ENCODE data around the gene SPDYE17. TPM values are rescaled to one million over a fixed set of nuclear protein-coding genes. Genes with fewer than 3 reads are reported as not detected.
A peak's percentile ranks its signal among the peaks of the same experiment; 100 is the strongest.
"Not testable (repeated sequence)": the region's sequence is repeated elsewhere in the genome, so short reads cannot be mapped to it uniquely, and the experiment has no call there.

SPDYE17 gene
- total RNA-seq, 1 donor from 2014 or later, result not detected

DNA sequence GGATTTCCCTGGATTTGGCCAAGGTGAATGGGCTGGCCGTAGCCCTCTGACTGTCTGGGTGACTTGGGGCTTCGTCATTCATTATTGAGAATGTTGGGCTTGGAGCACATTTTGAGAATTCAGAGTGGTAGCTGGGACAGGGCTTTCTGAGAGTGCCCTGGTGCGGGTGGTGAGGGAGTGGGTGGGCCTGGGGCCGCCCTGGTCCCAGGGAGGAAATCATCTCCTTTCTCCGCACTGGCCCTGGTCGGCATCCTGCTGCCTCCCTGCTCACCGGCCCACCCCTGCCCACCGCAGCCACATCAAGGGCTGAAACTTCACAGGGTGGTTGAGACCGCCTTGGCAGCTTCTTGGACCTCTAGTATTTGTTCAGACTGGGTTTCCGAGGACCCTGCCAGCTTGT, 49.7 kb downstream of the SPDYE17 start:
- not testable (repeated sequence) for H3K27me3 Mint-ChIP-seq (ENCODE audit: low read depth); H3K9me3 Mint-ChIP-seq (ENCODE audit: low read depth); H3K27ac Mint-ChIP-seq (ENCODE audit: unreplicated experiment); DNase-seq (ENCODE audit: low spot score); H3K4me1 Mint-ChIP-seq (ENCODE audit: low read depth); H3K36me3 Mint-ChIP-seq (ENCODE audit: low read depth); H3K4me3 Mint-ChIP-seq (ENCODE audit: unreplicated experiment)

DNA sequence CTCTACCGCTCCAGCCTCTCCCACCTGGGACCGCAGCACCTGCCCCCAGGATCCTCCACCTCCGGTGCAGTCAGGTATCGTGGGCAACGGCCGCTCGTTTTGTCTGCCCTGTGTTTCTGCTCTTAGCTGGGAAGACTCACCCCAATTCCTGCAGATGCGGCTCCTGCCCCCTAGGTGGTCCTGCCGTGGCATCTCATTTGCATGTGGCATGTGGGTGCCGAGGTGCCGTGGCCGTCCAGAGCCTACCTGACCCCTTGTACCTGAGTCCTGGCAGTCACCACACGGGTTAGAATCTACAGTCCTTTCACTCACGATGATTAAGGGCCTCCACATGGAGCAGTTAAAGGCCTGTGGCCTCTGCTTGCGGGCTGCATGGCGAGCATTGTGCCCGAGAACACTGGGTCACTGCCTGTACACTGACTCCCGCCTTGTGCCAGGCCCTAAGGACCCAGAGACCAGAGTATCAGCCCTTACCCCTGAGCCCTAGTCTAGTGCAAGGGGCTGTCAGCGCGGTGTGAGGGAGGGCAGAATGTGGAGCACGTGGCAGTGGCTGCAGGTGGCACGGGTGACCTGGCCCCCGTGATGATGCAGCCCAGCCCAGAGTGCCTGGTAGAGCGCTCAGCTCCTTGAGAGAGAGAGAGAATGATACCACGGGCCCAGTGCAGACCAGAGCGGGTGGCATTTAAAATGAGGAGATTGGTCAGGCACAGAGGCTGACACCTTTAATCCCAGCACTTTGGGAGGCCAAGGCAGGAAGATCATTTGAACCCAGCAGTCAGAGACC, 50.8 kb downstream of the SPDYE17 start:
- H3K27me3 Mint-ChIP-seq (ENCODE audit: low read depth); H3K4me1 Mint-ChIP-seq (ENCODE audit: low read depth); H3K4me3 Mint-ChIP-seq (ENCODE audit: unreplicated experiment); H3K9me3 Mint-ChIP-seq (ENCODE audit: low read depth); H3K36me3 Mint-ChIP-seq (ENCODE audit: low read depth); H3K27ac Mint-ChIP-seq (ENCODE audit: unreplicated experiment): not testable (repeated sequence)
- DNase-seq (ENCODE audit: low spot score), result peak; percentile 34

DNA sequence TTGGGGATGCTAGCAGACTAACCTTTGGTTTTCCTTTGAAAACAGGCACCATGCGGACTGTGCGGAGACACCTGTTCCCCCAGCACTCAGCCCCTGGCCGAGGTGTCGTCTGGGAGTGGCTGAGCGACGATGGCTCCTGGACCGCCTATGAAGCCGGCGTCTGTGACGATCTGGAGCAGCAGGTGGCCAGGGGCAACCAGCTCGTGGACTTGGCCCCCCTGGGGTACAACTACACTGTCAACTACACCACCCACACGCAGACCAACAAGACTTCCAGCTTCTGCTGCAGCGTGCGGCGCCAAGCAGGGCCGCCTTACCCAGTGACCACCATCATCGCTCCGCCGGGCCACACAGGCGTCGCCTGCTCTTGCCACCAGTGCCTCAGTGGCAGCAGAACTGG, 51.6 kb downstream of the SPDYE17 start:
- H3K4me1 Mint-ChIP-seq (ENCODE audit: low read depth), result not testable (repeated sequence)

DNA sequence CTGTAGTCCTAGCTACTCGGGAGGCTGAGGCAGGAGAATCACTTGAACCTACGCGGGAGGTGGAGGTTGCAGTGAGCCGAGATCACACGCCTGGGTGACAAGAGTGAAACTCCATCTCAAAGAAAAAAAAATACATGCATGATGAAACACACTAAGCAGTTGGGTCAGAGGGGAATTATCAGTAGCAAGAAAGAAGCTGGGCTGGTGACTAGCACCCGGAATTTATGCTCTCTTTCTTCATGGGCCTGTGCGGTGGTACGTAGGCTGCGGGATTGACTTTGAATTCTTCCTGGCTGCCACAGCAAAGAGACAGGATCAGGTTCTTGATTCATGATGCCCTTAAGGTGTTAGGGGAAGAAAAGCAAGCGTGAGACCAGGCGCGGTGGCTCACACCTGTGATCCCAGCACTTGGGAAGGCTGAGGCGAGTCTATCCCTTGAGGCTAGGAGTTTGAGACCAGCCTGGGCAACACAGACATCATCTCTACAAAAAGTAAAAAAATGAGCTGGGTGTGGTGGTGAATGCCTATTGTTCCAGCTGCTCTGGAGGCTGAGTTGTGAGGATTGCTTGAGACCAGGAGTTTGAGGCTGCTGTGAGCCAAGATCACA, 54.3 kb downstream of the SPDYE17 start:
- DNase-seq (ENCODE audit: low spot score); H3K27ac Mint-ChIP-seq (ENCODE audit: unreplicated experiment); H3K27me3 Mint-ChIP-seq (ENCODE audit: low read depth); H3K9me3 Mint-ChIP-seq (ENCODE audit: low read depth); H3K4me3 Mint-ChIP-seq (ENCODE audit: unreplicated experiment); H3K4me1 Mint-ChIP-seq (ENCODE audit: low read depth); H3K36me3 Mint-ChIP-seq (ENCODE audit: low read depth): not testable (repeated sequence)

More for the DNA sequence above, 51.6 kb downstream of the SPDYE17 start:
- not testable (repeated sequence) for H3K4me3 Mint-ChIP-seq (ENCODE audit: unreplicated experiment); H3K9me3 Mint-ChIP-seq (ENCODE audit: low read depth); H3K36me3 Mint-ChIP-seq (ENCODE audit: low read depth); H3K27ac Mint-ChIP-seq (ENCODE audit: unreplicated experiment); H3K27me3 Mint-ChIP-seq (ENCODE audit: low read depth)
- peak; percentile 56 for DNase-seq (ENCODE audit: low spot score)

DNA sequence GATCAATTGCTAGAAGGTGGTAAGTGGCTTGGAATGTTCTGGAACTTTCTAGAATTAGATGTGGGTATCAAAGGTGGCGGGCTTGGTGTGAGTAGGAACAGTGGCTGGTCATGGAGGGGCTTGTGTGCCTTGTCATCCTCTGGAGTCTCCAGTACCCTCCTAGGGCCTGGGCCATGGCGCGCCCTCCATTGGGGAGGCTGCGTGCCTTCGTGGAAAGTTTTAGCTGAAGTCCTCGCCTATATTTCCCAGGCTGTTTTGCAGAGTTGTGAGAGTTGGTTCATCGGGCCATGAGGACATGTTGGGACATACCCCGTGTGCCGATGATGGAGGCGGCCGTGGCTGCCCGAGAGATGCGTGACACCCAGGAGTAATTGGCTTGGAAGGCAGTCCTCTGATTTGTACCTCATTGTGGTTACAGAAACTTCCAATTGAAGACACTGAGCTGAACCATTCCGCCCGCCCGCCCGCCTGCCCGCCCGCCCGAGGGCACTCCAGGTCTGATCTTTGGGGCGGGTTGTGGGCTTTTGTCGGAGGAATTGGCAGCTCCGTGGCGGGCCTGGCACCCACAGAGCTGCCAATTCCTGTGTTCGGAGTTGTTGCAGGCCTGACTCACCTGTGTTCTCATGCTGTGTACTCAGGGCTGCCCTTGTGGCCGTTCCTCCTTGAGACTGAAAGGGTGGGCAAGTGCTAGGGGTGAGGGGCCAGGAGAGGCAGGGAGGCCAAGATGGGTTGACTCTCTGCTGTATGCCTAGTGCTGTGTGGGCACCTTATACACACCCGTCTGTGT, 57.2 kb downstream of the SPDYE17 start:
- not testable (repeated sequence) for H3K36me3 Mint-ChIP-seq (ENCODE audit: low read depth); H3K4me1 Mint-ChIP-seq (ENCODE audit: low read depth); H3K9me3 Mint-ChIP-seq (ENCODE audit: low read depth); H3K27ac Mint-ChIP-seq (ENCODE audit: unreplicated experiment); H3K27me3 Mint-ChIP-seq (ENCODE audit: low read depth); H3K4me3 Mint-ChIP-seq (ENCODE audit: unreplicated experiment); DNase-seq (ENCODE audit: low spot score)

DNA sequence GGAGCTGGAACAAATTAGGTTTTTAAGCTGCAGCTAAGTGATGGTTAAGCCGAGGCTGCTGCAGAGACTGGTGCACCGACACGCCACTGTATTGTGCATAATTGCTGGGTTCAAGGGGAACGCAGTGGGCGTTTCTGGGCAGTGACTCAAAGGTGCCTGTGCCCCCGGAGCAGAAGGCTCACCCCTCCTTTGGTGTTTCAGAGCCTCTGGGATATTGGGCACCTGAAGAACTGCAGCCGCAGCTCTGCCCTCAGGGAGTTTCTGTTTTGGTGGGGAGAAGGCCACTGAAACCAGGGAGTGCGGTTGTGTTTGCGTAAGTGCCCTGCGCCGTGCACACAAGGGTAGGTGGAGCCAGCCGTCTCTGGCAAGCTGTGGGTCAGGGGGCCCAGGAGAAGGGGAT, 57.8 kb downstream of the SPDYE17 start:
- not testable (repeated sequence) for H3K27me3 Mint-ChIP-seq (ENCODE audit: low read depth); H3K36me3 Mint-ChIP-seq (ENCODE audit: low read depth); H3K4me1 Mint-ChIP-seq (ENCODE audit: low read depth); H3K9me3 Mint-ChIP-seq (ENCODE audit: low read depth); DNase-seq (ENCODE audit: low spot score); H3K27ac Mint-ChIP-seq (ENCODE audit: unreplicated experiment); H3K4me3 Mint-ChIP-seq (ENCODE audit: unreplicated experiment)

DNA sequence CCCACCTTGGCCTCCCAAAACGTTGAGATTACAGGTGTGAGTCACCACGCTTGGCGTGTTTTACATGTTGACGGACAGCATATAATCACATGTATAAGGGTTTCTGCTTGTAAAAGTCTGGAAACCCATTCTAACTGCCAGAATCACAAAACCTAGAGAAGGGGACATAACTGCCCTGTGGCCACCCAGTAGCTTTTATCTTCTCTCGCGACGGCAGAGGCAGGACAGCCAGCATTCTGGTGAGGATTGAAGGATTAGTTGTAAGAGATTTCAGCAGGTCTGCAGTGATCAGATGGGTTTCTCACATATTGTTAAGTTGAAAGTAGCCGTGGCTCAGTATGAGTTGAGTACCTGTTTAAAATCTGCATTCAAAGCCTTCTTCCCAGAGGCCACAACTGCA, 59.8 kb downstream of the SPDYE17 start:
- not testable (repeated sequence) for H3K4me1 Mint-ChIP-seq (ENCODE audit: low read depth)

More for the DNA sequence above, 59.8 kb downstream of the SPDYE17 start:
- H3K36me3 Mint-ChIP-seq (ENCODE audit: low read depth); DNase-seq (ENCODE audit: low spot score); H3K4me3 Mint-ChIP-seq (ENCODE audit: unreplicated experiment); H3K27me3 Mint-ChIP-seq (ENCODE audit: low read depth); H3K27ac Mint-ChIP-seq (ENCODE audit: unreplicated experiment); H3K9me3 Mint-ChIP-seq (ENCODE audit: low read depth): not testable (repeated sequence)

Other genes with a start within 250 kb of the SPDYE17 start
- gene SPDYE18, start 30.2 kb upstream of the SPDYE17 start, total RNA-seq, result 0.20 TPM in 1 of 3 replicates, not detected in the others
- 3.0 to 5.1 TPM (median 3.1 TPM) in 3 replicates for gene CCDC146, start 90.3 kb upstream of the SPDYE17 start, total RNA-seq
- gene FGL2, start 167.5 kb upstream of the SPDYE17 start, total RNA-seq, result 0.19 TPM in 1 of 3 replicates, not detected in the others

Data from chondrocyte (in vitro differentiated cells).